K562 (cell line): ENCODE data around the gene MICOS13. TPM values are rescaled to one million over a fixed set of nuclear protein-coding genes. Genes with fewer than 3 reads are reported as not detected.

ENCODE experiments used
- GABPB2 ChIP-seq: fragments of 250-450 bp; sonication (Bioruptor Pico); conservative IDR thresholded peaks from 2 replicates; pipeline ENCODE4 v1.5.1; 2021; ENCODE audit warnings: mild to moderate bottlenecking
- GATAD2B ChIP-seq: fragments of 450-650 bp; IDR thresholded peaks from 2 replicates; pipeline ENCODE4 v1.6.1; 2017; ENCODE audit warnings: mild to moderate bottlenecking, borderline replicate concordance
- MITF ChIP-seq: IDR thresholded peaks from 2 replicates; pipeline ENCODE4 v1.6.1; 2014; ENCODE audit warnings: antibody characterized with exemption
- MLX ChIP-seq, 2 experiments: fragments of 450-650 bp in 1 of 2; sonication (generic) in 1 of 2; formaldehyde crosslinking; conservative IDR thresholded peaks; 2 replicates each; pipeline versions ENCODE4 v1.4.0 to v1.8.1; 2020 to 2022; ENCODE audit warnings: mild to moderate bottlenecking in 1 of 2, missing genetic modification reagents in 1 of 2
- NBN ChIP-seq: fragments of 450-650 bp; IDR thresholded peaks from 2 replicates; pipeline ENCODE4 v1.6.1; 2016; ENCODE audit warnings: low read depth, mild to moderate bottlenecking
- NFIX ChIP-seq: fragments of 250-450 bp; sonication (Bioruptor Pico); IDR thresholded peaks from 2 replicates; pipeline ENCODE4 v1.4.0; 2020; ENCODE audit warnings: low read depth, mild to moderate bottlenecking, moderate library complexity
- POLR2A ChIP-seq: fragments of 450-650 bp; conservative IDR thresholded peaks from 2 replicates; pipeline ENCODE4 v1.6.1; 2016
- RBFOX2 ChIP-seq: fragments of 200-400 bp; formaldehyde crosslinking; IDR thresholded peaks from 2 replicates; pipeline ENCODE4 v1.6.1; 2017; ENCODE audit warnings: low read depth, mild to moderate bottlenecking, low read length, moderate library complexity
- SIN3A ChIP-seq, 2 experiments: fragments of 150-350 bp in 1 of 2; IDR thresholded peaks; 2 replicates each; pipeline ENCODE4 v1.6.1; 2011 to 2016; ENCODE audit warnings: borderline replicate concordance in 2 of 2, low read depth in 2 of 2, low read length in 2 of 2, mild to moderate bottlenecking in 2 of 2, moderate library complexity in 2 of 2; ENCODE audit not compliant: control insufficient read depth in 1 of 2
- SMAD1 ChIP-seq: fragments of 150-350 bp; IDR thresholded peaks from 2 replicates; pipeline ENCODE4 v1.6.1; 2014; ENCODE audit warnings: low read length, low read depth; ENCODE audit not compliant: partially characterized antibody
- SMARCA4 ChIP-seq: fragments of 450-650 bp; IDR thresholded peaks from 2 replicates; pipeline ENCODE4 v1.6.1; 2016
- SNRNP70 ChIP-seq: fragments of 200-400 bp; formaldehyde crosslinking; optimal IDR thresholded peaks from 2 replicates; pipeline ENCODE3; 2017; ENCODE audit warnings: low read depth, low read length
- XRCC3 ChIP-seq: fragments of 450-650 bp; IDR thresholded peaks from 2 replicates; pipeline ENCODE4 v1.6.1; 2017; ENCODE audit warnings: mild to moderate bottlenecking, moderate library complexity
- ZNF696 ChIP-seq: fragments of 250-450 bp; sonication (Bioruptor Pico); conservative IDR thresholded peaks from 2 replicates; pipeline ENCODE4 v1.4.0; 2020; ENCODE audit warnings: mild to moderate bottlenecking, moderate library complexity
- polyA plus RNA-seq, 8 experiments: library from polyadenylated mRNA; depleted of rRNA in 4 of 8; stranded (reverse) in 5 of 8; unstranded in 3 of 8; fragments of >200 nt; fragmentation: Nextera tagmentation in 2 of 8; fragmentation: Illumina TruSeq in 1 of 8; extraction: Ambion mirVana in 2 of 8; extraction: Trizol in 1 of 8; gene quantifications; 2 replicates each; pipeline versions ENCODE4 v1.2.1 to v1.2.3, GENCODE V29; 2011 to 2014; ENCODE audit warnings: inconsistent platforms in 1 of 8, missing spikeins in 1 of 8
- total RNA-seq, 7 experiments: library from RNA; depleted of rRNA in 6 of 7; stranded (reverse); fragments of >200 nt in 6 of 7; fragmentation: Illumina TruSeq in 2 of 7; extraction: Trizol in 2 of 7; gene quantifications; 2 replicates each; pipeline versions ENCODE4 v1.2.1 to v1.2.3, GENCODE V29; 2011 to 2021; ENCODE audit warnings: low replicate concordance in 1 of 7

MICOS13 gene
- total and polyA plus RNA-seq, 9 of the 15 experiments (the other 6 are each of a cell fraction or from before 2014, with no cell fraction given) = 15.5 to 220 (median 49.4) TPM

GRCh38 chr19:5696196-5697021 lies 16.1 kb upstream of the MICOS13 start (continued):
- TF ChIP-seq MLX (CRISPR knock-in tag; conservative IDR thresholded peaks at IDR 0.05) = no peak
- no peak for TF ChIP-seq GABPB2
- TF ChIP-seq NFIX = no peak
- no peak for TF ChIP-seq SIN3A (IDR thresholded peaks at IDR 0.05; ENCODE audit: borderline replicate concordance in 2 of 2, control insufficient read depth in 1 of 2, low read depth in 2 of 2, low read length in 2 of 2)
- no peak for TF ChIP-seq MITF
- TF ChIP-seq ZNF696 (CRISPR knock-in tag) = no peak
- TF ChIP-seq XRCC3 = no peak
- peak; percentile 52; the same call in 1 of the 2 replicates for TF ChIP-seq POLR2A
- no peak for TF ChIP-seq SMARCA4
- TF ChIP-seq GATAD2B = no peak
- TF ChIP-seq NBN = no peak
- peak; percentile 66 for TF ChIP-seq SNRNP70
- TF ChIP-seq SMAD1 = no peak
- peak; percentile 53 for TF ChIP-seq RBFOX2
- TF ChIP-seq, all 486 proteins: peak for 13
